ENCODE results near the gene HS1BP3.

The HS1BP3 gene

DNA sequence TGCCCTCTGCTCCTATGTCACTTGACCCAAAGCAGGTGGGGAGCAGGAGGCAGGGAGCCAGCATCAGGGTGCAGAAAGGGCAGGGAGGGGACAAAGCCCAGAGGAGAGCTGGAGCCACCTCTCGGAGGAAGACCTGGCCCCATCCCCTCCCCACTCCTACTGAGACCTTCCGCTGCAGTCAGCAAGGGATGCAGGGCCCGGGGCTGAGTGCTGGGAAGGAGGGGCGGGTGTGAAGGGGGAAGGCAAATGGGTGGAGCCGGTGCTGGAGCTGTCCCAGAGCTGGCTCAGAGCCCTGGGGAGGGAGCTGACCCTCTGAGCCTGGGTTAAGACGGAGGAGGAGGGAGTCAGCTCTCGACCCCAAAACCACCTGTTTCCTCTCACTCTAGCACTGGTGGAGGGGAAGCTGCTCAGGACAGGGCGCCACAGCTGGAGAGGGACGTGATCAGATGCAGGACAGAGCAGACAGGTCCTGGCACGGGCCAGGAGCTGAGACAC, 33.8 kb downstream of the HS1BP3 start:
- DNase-seq (ENCODE audit: low read depth) = no peak

DNA sequence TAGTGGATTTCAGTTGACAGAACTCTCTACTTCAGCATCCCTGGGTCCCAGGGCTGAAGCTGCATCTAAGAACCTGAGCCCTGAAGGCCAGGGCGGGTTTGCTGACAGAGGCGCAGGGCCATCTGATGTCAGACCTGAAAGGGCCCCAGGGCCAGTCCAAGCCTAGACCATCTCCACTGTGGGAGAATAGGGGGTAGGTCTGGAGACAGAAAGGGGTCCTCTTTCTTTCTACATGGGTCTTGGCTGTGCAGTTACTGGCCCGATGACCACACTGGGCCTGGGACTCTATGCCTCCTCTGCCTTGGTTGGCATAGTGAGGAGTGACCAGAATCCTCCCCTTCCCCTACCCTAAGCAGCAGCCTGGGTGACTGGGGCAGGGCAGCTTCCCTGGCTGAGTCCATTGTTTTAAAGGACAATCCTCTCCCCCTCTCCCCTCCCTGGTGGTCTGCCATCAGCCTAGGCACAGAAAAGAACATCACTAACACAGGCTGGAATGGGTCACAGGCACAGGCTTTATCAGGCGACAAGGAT, 34.5 kb downstream of the HS1BP3 start:
- DNase-seq (ENCODE audit: low read depth) = no peak

DNA sequence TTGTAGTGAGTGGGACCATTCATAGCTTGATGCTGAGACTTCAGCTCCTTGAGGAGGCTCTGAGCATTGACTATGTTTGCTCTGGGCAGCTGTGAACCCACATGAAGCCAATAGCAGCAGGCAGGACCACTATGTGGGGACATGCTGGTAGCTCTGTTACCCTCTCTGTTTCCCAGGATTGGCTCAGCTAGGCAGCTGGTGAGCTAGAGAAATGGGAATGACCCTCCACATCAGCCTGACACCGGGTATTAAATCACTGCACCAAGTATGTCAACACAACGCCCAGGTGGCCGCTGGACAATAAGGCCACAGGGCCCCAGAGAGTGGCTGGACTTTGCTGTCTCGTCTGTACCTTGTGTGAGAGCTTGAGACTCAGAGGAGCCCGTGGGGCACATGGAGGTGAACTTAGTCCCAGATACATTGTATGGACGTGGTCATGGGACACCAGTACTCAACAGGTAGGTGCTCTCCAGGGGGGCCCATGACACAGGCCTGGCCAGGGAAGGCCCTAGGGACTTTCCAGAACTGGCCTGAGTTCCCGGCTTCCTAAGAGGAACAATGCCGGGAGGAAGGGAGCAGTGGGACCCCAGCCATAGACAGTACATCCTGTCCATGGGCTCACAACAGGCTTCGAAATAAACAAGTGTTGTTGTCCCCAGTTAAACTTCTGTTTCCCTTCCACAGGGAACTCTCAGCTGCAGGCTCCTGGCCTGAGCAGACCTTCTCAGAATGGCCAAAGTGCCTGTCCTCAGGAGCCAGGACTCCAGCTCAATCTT, 35.2 kb downstream of the HS1BP3 start:
- no peak for DNase-seq (ENCODE audit: low read depth)

DNA sequence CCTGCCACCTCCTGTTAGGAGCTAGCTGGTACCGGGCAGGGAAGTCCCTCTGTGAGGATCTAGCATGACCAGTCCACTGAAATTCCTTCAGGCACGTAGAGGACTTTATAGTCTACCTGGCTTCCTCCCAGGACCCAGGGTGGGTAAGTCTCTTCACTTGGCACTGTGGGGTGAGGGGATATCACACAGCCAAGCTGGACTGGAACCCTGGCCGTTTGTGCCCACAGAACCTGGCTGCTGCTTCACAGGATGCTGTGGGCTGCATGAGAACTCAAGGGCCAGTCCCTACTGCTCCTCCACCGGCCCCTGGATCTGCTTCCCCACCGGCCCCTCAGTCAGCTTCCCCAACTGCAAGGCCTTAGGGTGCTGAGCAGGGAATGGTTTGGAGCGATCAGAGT, 35.8 kb downstream of the HS1BP3 start:
- no peak for DNase-seq (ENCODE audit: low read depth)

DNA sequence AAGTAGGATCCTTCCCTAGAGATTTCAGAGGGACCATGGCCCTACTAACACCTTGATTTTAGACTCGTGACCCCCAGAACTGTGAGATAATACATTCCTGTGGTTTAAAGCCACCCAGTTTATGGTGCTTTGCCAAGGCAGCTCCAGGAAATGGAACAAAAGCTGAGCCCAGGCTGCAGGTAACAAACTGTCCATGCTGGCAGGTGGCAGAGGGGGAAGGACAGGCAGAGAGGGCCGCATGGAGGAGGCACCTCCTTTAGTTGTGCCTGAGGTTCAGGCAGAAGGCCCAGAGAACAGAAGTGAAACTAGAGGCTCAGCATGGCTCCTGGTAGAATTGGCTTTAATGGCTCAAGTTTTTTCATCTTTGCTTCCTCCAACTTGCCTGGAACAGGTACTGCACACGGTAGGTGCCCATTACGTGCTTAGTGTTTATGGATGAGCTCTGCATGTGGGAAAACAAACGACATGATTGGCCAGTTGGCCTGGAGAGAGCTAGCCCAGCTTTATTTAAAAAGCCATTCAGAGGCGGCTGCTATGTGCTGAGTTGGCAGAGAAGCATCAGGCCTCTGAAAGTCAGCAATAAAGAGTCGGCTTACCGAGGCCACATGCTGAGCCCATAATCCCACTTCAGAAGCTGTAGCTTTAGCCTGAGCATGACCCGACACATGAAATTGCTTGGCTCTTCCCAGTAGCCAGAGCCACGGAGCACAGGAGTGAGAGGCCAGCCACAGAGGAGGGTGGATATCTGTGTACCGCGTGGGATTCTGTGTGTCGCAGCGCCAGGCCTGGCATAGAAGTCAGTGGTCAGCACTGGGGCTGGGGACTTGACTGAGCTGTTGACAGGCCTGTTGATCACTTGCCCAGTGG, 36.5 kb downstream of the HS1BP3 start:
- no peak for DNase-seq (ENCODE audit: low read depth)

DNA sequence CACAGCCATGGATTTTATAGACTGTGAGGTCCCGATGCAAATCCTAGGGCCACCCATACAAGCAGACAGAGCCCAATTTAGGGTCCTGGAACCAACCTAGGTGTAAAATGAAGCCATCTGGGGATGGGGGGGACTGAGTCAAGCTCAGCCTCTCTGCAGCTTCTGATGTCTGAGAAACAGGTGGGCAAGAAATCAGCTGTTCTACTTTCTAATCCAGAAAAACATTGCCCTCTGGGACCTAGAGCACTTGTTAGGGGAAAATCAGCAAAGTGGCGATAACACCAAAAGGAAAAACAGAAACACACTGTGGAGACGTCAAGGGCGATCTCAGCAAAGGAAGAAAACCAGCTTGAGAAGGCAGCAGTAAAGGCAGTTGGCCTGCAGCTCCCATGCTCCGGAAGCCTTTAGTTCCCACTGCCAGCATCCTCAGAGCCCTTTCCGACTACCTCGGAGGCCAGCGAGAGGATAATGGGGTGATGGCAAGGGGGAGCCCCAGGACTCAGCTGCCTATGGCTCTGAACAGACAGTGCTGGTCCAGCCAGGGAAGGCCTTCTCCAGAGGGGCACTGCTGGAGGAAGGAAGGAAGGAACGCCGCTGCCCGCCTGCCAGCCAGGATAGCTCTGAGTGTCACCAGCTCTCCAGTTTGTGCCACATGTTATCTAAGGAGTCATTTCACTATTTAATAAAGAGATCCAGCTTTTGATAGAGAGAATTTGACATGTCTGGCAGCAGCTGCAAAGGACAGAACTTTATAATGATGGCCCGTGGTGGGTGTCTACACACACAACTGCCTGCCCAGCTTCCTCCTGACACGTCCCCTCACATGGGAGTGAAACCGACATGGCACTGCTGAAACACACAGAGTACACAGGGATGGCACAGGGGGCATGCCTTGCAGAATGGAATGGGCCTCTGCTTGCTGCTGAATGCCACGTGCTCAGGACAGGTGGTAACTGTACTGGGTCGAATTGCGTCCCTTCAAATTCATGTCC, 37.7 kb downstream of the HS1BP3 start:
- DNase-seq (ENCODE audit: low read depth) = no peak

DNA sequence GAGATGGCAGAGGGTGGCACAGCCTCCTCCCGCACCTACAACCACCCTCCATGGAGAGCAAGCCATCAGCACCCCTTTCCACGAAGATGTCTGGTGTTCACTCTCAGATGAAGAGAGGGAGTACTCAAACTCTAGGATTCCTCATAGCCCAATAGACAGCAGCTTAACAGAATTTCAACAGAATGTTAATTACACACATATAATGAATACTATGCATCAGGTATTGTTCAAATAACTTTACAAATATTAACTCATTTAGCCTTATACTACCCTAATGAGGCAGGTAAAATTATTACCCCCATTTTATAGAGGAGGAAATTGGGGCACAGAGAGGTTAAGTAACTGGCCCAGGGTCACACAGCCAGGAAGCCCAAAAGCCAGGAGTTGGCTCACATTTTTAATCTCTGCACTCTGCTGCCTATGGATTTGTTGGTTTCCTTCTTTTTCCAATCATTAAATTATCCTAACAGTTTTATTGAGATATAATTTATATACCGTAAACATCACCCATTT, 39.0 kb downstream of the HS1BP3 start:
- DNase-seq (ENCODE audit: low read depth) = no peak

DNA sequence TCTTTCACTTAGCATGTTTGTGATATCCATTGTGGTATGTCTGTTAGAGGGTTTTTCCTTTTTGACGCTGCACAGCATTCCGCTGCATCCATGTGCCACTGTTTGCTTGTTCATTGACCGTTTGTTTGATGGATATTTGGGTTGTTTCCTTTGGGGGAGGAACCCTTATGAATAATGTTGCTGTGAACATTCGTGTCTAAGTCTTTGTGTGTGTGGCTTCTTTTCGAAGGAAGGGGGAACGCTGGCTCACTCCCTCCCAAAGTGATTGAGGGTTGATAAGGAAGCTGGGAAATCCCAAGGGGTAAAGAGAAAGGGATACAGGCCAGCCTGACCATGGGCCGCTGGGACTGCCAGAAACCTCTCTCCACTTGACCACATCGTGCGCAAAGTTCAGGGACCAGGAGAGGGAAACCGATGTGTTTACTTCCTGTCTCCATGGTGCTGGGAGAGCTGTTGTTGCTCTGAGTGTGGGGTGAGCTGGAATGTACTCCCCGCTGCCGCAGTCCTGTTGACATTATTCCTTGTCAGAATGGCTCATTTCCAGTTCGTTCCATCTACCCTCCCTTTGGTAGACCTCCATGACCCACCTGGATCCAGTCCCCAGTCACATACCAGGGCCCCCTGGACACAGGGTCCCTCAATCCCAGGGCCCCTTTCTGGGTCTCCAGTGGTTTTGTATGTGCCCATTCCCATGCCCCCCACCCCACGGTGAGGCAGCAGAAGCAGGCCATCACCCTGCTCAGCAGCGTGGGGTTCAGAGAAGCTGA, 39.6 kb downstream of the HS1BP3 start:
- no peak for DNase-seq (ENCODE audit: low read depth)

DNA sequence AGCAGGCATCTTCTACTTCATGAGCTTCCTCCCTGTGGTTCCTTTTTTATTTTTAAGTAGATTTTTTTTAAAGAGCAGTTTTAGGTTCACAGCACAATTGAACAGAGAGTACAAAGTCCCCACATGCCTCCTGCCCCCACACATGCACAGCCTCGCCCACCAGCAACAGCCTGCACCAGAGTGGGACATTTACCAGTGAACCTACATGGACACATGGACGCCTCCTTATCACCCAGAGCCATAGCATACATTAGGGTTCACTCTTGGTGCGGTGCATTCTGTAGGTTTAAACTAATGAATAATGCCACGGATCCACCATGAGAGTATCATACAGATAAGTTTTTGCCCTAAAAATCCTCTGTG, 40.9 kb downstream of the HS1BP3 start:
- no peak for DNase-seq (ENCODE audit: low read depth)

DNA sequence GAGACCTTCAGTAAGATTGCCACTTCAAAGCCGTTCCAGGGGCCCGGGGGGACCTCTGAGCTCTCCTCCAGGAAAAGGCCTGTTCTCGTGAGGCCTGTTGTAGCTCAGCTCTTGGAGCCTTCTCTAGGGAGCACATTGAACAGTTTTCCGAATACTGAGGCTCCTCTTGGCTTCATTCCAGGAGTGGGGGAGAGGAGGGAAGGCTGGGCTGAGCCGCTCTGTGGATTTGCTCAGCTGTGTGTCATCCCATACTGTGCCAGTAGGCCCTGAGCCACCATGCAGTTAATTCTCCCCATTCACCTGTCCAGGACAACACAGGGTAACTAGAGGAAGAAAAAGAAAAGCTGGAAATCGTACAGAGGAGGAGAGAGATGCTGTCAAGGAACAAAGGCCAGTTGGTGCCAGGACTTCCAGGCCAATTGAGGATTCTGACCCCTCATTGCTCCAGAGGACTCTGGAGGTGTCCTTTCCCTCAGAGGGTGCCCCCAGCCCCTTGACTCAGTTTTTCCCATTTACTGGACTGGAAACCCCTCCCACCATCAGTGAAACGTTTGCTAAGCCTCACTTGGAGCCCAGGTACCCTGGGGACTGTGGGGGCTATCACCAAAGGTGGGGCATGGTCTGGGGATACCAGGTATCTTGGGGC, 41.4 kb downstream of the HS1BP3 start:
- DNase-seq (ENCODE audit: low read depth) = no peak

DNA sequence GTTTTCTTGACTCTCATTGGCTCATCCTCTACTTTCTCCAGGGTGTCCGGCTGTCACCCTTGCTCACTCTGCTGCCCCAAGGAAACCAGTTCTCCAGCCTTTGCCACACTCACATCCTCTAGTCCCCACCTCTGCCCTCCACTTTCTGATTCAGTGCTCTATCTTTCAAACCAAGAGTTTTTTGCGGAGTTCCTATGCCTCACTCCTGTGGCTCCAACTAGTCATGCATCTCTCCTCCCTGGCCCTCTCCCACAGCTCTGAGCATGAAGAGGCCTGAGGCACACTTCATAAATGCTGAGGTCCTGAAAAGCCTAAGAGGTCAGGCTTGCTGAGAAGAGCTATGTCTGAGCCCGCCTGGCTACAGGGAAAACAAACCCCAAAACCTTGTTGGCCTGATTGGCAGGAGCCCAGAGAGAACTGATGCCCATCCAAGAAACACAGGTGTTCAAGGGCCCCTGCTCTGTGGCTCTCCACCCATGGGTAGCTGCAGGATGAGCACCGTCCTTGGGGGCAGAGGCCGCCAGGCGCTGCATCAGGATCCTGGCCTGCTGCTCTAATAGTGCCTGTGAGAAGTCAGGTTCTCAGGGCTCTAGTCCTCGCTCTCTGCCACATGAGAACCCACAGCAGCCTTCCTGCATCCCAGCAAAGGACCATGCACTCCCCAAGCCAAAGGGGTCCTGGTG, 42.1 kb downstream of the HS1BP3 start:
- no peak for DNase-seq (ENCODE audit: low read depth)

DNA sequence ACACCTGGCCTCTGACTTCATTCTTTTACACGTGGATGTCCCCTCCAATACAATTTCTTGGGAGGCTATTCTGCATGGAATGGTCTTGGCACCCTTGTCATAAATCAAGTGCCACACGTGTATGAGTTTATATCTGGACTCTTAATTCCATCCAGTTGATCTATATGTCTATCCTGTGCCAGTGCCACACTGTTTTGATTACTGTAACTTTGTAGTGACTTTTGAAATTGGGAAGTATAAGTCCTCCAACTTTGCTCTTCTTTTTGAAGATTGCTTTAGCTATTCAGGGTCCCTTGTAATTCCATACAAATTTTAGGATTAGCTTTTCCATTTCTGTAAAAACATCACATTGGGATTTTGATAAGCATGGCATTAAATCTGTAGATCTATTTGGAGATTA, 43.5 kb downstream of the HS1BP3 start:
- no peak for DNase-seq (ENCODE audit: low read depth)

DNA sequence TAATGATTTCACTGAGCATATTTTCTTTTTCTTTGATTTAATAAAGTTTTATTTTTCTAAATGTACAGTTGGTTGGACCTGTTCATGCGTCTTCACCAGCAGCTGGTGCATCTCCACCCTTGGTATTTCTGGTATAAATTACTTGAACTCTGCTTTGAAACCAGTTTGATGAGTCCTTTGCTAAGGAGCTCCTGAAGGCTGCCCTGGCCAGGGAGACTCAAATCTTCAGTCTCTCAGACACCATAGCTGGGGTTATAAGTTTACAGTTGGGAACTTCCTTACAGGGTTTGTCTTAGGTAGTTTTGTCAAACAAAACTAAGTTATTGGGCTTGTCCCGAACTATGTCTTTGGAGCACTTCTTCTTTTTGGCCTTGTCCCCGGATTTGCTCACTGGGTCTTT, 44.7 kb downstream of the HS1BP3 start:
- no peak for DNase-seq (ENCODE audit: low read depth)

DNA sequence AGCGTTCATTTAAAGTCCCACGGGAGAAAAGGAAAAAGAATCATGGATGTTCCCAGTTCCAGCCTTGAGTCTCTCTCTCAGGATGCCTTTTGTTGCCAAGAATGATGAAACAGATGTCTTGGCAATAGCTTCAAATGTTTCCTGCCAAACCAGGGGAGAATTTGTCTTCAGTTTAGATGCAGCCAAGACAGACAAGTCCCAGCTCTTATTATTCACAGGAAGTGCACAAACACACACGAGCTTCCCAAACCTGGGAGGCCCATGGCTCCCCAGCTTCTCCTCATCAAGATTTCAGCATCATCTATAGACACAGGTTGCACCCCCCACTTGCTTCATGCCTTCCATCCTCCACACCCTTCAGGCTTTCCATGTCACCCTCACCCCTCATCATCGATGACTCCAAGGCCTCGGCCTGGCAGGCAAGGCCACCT, 45.9 kb downstream of the HS1BP3 start:
- no peak for DNase-seq (ENCODE audit: low read depth)

DNA sequence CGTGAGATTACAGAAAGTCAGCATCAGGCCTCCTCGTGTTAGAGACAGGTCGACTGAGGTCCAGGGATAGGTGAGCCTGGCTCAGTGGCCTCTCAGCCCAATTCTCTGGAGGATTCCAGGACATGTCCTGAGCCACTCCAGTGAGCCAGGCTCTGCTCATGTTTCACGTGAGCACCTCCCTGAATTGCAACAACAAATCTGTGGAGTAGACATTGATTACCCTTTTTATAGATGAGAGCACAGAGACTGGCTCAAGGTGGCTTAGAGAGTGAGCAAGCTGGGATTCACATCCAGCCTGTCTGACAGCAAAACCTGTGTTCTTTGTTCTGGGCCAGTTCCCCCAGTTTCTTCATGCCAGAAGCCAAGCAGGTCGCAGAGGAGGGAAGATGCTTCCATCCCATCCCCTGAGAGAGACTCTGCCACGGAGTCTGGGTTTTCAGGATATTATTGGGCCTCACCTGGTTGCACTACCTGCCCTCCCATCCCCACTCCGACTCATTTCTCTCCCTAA, 46.4 kb downstream of the HS1BP3 start:
- DNase-seq (ENCODE audit: low read depth) = no peak

DNA sequence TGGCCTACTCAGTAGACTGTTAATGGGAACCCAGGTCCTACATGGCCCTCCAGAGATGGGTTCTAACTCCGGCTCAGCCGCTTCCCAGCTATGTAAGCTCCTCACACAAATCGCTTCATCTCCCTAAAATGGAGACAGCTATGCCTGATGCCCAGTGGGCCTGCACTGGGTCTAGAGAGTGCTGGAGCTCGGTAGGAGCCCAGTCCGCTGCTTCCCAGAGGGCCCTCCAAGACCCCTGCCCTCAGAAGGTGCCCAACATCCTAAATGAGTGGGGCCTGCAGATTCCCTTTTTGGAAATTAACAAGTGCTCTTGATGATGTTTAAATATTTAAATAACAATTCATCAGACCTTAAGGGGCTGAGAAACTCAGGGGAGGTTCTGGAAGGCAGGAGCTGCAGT, 47.1 kb downstream of the HS1BP3 start:
- DNase-seq (ENCODE audit: low read depth) = no peak

DNA sequence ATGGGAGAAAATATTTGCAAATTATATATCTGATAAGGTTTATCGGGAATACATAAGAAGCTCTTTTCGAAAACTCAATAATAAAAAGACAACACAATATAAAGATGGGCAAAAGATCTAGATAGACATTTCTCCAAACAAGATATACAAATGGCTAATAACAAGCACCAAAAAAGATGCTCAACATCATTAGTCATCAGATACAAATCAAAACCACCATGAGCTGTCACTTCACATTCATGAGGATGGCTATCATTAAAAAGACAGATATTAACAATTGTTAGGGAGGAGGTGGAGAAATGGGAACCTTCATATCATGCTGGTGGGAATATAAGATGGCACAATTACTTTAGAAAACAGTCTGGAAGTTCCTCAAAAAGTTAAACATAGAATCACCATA, 48.1 kb downstream of the HS1BP3 start:
- no peak for DNase-seq (ENCODE audit: low read depth)

DNA sequence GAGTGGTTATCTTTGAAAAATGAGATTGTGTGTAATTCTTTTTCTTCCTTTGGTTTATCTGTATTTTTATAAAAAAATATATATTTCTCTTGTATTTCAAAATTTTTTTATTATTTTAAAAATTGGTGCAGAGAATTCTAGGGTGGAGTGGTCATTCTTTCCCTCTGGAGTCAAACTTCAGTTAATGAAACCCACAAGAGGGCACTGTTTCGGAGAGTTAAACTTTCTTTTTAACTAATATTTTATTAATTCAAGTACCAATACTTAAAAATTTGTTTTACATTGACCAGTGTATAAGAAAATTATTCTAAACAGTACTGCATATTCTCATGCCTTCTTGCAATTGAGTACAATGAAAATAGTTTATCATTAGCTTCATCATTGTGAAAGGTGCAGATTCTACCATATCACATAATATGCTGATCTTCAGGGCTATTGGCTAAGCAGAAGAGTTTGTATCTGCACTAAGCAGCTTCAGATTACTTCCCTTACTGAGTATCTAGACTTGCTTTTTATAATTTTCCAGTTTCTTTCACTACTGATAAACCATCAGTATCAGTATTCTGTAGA, 50.1 kb downstream of the HS1BP3 start:
- no peak for DNase-seq (ENCODE audit: low read depth)

DNA sequence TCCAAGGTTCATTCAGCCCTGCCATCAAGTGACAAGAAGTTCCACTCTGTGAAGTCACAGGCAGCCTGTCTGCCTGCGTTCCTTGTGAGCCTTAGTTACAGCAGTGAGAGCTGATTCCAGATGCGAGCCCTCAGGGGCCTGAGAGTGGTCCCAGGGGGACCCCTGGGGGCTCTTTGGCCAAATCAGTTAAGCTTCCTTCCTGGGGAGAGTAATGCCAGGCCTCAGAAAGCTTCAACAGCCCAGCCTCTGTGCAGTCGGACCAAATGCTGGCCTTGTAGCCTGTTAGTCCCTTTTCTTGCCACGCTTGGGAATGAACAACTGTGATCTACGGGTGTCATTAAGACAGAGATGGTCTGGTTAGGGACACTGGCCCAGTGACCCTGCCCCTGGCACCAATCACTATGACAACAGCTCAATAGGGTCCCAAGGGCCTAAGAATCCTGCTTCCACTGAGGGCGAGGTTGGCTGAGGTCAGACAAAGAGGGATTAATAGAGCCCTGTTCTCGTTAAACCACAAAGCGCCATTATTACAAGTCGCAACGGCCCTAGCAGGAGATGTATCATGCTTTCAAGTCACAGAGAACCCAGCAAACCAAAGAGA, 50.9 kb downstream of the HS1BP3 start:
- DNase-seq (ENCODE audit: low read depth) = no peak
